HG02885 (cell line): Measurements from ENCODE around the gene CNST.
"Not testable (repeated sequence)": the region's sequence is repeated elsewhere in the genome, so short reads cannot be mapped to it uniquely, and the experiment has no call there.

ENCODE experiments used
- ATAC-seq: cut with Tn5 transposase; IDR thresholded peaks from one replicate; pipeline ENCODE4 v1.9.1; 2021; ENCODE audit warnings: mild to moderate bottlenecking; ENCODE audit not compliant: unreplicated experiment, poor library complexity

CNST gene

DNA sequence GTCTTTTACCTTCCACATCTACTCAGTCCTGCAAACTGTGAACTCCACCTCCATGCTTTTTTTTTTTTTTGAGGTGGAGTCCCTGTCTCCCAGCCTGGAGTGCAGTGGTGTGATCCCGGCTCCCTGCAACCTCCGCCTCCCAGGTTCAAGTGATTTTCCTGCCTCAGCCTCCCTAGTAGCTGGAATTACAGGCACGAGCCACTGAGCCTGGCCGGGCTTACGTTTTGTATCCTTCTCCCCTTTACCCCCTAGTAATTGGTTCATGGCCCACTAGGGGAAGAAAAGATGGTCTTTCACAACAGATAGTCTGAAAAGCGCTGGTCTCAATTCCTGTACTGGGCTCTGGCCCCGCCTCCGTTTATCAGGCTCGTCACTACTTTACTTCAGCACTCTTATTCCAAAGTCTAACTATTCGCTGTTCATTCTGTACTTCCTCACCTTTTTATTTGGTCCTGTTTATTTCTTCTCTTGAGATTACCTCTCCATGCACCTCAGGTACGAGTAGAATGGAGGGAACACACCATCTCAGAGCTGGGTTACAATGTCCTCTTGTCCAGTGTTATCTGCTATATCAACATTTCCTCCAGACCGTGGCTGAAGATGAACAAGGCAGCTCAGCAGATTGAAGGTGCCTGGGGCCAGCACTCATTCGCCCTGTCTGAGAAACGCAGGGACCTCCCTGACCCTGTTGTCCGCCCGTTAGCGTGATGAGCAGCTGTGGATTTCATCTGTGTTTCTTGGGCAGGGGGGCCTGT lies 16.2 kb downstream of the CNST start:
- ATAC-seq: no peak

DNA sequence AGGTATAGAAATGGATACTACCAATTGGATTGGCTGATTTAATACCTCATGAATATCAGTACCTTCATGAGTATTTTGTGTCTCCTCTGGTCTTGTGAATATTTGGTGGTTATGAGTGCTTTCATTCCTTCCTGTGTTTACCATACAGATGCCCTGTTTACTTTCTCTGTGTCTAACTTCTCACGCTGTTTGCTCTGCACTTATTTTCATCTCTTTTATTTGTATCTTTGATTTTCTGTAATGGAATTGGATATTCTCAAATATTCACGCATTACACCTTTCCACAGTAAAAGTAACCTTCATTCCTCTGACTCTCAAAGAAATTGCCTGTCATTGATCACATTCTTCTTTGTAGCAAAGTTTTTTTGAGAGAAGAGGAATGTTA lies 16.8 kb downstream of the CNST start:
- no peak for ATAC-seq

DNA sequence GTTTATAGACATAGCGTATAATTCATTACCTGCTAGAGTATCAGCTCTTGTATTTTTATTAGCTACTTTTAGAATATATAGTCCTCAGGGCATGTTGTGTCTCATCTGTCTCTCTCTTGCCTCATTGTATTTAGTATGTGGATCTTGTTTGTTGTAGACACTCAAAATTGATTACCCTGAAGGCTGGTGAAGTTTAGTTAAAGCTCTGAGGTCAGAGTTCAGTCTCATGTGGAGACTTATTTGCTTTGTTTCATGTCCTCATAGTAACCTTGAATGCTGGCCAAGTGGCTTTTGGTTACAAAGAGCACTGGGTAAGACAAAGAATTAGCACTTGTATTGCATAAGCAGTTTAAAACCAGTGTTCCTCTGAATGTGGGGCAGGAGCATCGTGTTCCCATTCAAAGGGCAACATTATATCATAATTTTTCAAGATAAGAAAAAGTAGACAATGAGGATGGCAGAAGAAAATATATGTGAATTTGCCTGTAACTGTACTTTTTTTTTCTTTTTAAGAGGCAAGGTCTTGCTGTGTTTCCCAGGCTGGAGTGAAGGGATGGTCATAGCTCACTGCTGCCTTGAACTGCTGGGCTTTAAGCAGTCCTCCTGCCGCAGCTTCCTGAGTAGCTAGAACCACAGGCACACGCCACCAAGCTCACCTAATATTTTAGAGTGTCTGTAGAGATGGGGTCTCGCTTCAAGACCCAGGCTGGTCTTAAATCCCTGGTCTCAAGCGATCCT lies 17.4 kb downstream of the CNST start:
- ATAC-seq: no peak

DNA sequence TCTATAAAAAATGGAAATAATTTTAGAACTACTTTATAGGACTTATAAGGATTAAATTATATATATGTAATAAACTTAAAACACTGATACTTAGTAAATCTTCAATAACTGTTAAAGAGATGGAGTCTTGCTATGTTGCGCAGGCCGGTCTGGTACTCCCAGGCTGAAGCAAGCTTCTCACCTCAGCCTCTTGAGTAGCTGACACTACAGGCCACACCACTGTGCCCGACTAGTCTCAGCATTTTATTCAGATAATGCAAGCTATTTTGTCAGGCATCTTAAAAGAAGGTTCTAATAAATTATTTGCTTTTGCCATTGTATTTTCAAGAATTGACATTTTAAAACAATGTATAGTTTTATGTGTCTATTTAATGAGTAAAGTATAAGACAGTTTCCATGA lies 20.8 kb downstream of the CNST start:
- no peak for ATAC-seq

DNA sequence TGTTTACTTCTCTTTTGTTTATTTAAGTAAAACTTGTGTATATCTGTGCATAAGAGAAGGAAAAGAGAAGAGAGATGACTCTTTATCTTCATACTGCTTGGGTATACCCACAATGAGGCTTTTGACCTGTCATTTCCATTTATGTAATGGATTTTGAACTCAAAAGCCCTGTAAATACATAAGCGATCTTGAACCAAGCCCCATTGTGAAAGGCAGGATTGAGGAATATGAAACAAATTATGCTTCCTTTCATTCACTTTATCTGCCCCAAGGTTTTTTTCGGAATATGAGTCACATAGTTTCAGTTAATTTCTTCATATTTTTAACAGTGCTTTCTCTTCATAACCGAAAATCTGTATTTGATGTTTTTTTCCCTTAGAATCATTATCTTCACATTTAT lies 21.4 kb downstream of the CNST start:
- ATAC-seq: no peak

DNA sequence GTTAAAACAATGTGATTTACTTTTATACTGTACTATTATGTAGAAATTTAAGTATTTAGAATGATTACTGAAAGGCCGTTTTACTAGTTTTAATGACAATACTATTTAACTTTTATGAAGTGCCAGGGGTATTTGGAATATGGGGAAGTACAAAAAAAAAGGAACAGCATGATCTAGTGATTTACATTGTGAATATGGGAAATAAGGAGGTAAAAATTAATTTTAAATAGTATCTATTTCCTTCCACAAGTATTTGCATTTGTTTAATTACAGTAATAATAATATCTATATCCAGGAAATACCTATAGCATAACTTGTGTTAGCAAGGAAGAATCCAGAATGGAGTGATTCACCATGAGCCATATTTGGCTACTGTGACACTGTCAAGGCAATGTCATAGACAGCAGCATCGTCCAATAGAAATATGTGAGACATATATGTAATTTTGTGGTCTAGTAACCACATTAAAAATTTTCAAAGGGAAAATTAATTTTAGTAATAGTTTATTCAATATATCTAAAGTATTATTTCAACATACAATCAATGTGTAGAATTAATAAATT lies 22.0 kb downstream of the CNST start:
- no peak for ATAC-seq

DNA sequence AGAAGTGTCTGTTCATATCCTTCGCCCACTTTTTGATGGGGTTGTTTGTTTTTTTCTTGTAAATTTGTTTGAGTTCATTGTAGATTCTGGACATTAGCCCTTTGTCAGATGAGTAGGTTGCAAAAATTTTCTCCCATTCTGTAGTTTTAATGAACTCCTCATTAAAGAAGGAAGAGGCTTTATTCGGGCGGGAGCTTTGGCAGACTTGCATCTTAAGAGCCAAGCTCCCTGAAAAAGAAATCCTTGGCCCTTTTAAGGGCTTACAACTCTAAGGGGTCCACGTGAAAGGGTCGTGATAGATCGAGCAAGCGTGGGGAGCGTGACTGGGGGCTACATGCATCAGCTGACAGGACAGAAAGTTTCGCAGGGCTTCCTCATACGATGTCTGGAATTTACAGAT lies 23.7 kb downstream of the CNST start:
- ATAC-seq: not testable (repeated sequence)

DNA sequence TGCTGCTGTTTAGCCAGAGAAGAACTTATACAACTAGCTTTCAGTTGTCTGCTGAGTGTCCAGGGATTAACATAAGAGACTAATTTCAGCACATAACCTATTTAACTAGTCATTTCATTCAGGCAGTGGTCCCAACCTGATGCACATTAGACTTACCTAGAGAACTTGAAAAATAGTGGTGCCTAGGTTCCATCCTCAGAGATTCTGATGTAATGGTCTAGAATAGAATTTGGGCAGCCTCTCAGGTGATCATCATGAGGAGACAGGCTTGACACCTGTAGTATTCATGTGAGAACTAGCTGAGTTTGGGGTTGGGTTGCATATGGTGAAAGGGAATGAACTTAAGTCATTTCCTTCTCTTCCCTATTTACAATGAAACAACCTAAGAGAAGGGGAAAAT lies 24.8 kb downstream of the CNST start:
- peak; percentile 39 for ATAC-seq

DNA sequence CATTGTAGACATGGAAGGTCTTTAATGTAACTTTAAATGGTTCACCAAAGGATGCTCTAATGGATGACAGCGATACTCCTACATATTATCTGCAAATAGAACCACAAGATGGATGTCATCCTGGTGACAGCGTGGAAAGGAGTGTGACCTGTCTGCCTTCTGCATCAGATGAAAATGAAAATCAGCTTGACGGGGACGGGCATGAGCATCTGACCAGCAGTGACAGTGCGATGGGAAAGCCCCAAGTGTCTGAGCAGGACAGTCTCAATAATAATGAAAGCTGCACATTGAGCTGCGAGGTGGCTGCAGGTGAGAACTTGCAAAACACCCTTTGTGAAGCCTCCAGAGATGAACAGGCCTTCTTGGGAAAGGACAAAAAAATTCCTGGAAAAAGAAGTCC lies 25.2 kb downstream of the CNST start:
- ATAC-seq: peak; percentile 96

DNA sequence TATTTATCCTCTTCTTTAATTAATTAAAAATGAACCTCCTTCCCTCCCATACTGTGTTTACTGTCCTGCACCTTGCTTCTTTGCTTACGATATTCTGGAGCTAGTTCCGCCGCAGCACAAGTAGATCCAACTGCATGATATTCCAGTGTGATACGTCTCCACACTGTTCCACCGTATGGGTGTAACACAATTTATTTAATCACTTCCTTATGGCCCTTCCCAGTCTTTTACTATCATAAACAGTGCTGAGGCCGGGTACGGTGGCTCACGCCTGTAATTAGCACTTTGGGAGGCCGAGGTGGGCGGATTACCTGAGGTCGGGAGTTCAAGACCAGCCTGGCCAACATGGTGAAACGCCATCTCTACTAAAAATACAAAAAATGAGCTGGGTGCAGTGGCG lies 25.7 kb downstream of the CNST start:
- no peak for ATAC-seq

DNA sequence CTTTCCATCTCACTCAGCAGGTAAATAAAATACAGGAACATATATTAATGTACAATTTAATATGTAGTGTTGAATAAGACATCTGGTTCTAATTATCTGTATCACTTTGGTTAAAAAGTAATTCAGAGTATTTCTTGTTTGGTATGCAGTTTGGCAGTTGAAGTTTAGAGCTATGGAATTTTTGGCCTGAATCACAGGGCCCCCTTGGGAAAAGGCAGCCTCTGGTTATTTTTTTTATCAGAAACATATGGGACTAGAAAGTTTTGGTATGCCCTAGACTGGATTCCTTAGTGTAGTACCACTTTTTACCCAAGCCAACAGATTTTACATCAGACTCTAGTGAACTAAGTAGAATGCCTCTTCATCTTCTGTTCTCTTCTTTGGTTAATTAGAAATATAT lies 26.4 kb downstream of the CNST start:
- no peak for ATAC-seq

DNA sequence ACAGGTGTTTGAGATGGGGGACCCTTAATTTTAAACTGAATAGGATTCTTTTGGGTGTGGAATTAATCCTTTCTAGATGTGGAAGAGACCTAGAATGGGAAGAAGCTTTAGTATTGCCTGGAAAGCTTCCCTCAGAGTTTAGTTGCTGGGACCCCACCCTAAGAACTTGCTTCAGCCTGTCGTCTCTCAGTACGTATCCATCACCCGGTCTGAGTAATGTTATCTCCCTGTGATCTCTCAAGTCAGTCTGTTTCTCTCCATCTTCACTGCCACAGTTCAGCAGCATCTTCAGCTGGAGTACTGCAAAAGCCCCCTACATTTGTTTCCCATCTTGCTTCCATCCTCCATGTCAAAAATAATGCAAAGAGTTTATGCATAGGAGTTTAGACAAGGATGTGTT lies 28.9 kb downstream of the CNST start:
- no peak for ATAC-seq

DNA sequence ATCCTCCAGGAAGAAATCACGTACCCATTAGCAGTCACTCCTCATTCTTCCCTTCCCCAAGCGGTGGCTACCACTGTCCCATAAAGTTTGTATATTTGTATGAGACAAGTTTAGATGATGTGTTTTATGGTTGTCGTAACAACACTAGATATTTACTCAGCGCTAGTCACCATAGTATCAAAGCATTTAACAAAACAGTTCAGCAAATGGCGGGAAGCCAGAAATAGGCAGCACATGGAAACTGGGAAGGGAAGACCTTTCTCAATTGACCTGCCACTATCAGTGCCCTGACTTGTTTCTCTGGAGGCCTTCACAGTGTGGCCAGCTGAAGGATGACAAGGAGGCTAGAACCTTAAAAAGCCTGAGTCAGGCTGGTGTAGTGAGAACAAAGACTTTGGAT lies 31.1 kb downstream of the CNST start:
- ATAC-seq: no peak

DNA sequence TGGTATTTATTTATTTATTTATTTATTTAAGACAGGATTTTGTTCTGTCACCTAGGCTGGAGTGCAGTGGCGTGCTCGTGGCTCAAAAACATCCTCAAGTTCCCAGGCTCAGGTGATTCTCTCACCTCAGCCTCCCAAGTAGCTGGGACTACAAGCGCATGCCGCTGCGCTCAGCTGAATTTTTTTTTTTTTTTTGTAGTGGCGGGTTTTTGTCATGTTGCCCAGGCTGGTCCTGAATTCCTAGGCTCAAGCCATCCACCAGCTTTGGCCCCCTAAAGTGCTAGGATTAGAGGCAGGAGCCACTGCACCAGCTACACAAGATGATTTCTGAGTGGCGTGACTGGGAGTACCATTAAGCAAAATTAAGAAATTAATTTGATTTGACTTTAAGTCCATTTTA lies 31.7 kb downstream of the CNST start:
- no peak for ATAC-seq

DNA sequence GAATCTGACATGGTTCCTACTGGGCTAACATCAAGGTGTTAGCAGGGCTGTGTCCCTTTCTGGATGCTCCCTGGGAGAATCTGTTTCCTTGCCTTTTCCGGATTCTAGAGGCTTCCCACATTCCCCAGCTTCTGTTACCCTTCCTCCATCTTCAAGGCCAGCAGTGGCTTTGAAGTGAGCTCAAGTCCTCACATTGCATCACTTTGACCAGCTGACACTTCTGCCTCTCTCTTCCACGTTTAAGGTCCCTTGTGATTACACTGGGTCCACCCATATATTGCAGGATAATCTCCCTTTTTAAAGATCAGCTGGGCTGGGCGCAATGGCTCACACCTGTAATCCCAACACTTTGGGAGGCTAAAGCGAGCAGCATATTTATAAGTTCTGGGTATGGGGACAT lies 33.1 kb downstream of the CNST start:
- no peak for ATAC-seq

DNA sequence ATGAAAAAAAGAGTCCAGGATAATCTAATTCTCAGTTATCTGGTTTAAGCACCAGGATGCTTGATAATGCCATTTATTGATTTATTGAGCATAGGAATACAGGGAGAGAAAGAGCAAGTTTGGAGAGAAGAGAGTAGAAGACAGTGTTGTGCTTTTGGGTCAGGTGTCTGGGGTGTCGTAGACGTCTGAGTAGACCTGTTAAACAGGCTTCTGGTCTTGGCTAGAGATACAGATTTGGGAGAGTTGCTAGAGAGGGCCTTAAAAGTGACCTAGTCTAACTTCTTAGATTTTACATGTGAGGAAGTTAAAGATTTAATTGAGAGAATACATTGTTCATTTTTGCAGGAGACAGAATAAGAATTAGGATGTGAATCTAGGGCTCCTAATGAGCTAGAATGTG lies 34.3 kb downstream of the CNST start:
- ATAC-seq: no peak

DNA sequence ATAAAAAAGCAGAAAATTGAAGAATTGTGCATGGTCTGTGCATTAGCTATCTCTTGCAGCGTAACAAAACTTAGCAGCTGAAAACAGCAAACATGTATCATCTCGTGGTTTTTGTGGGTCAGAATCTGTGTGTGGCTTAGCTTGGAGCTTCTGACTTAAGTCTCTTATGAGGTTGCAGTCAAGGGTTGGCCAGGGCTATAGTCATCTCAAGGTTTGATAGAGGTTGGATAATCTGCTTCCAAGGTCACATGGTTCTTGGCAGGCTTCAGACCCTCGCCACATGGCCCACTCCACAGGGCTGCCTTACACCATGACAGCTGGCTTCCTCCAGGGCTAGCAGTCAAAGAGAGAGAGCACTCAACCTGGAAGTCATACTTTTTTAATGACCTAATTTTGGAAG lies 35.9 kb downstream of the CNST start:
- no peak for ATAC-seq

DNA sequence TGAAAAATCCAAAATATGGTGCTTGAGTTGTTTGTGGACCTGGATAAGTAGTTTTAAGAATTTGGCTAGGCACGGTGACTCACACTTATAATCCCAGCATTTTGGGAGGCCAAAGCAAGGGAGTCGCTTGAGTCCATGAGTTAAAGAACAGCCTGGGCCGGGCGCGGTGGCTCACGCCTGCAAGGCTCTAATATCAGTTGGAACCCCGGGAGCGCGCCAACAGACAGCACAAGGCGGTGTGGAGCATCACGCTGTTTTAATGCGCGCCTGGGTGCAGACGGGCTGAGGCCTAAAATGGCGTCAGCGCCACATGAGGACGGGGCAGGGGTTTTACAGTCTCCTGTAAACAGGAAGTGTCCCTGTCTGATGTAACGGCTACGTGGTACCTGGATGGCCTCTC lies 39.0 kb downstream of the CNST start:
- ATAC-seq: not testable (repeated sequence)

DNA sequence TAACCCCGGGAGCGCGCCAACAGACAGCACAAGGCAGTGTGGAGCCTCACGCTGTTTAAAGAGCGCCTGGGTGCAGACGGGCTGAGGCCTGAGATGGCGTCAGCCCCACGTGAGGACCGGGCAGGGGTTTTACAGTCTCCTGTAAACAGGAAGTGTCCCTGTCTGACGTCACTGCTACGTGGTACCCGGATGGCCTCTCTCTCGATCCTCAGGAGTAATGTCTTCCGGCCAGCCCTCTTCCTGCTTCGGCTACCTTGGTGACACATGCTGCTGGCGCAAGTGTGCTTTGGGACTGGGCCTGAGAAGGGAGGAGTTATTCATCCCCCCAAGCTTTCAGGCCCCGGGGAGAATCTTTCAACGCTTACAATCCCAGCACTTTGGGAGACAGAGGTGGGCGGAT lies 41.2 kb downstream of the CNST start:
- ATAC-seq: no peak

DNA sequence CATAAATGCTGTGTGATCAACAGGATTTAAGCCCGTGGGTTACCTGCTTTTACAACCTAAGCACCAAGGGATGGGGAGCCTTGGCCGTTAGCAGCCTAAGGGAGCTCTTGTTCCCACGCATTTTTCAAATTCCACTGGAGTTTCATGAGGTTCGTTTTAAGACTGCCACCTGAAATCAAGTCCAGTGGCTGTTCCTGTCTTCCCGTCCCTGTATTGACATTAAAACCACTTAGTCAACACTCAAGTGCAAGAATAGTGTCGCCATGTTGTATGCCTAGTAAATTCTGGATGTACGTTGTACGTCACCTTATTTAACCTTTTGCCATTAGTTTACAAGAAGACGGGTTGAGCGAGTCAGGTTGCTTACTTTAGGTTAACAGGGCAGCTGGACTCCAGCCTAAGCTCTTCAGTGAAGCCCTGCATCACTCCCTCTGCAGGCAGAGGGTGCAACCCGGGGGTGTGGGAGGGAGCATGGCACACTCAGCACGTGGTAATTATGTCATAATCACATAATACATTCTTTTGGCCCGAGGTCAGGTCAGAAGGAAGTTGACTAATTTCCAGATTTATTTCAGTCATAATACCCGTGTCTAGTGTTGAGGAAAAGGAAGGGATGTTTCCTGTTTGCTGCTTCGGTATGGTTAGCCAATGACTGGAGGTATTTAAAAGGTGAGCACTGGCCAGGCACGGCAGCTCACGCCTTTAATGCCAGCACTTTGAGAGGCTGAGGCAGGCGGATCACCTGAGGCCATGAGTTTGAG lies 42.5 kb downstream of the CNST start:
- ATAC-seq: peak; percentile 74

DNA sequence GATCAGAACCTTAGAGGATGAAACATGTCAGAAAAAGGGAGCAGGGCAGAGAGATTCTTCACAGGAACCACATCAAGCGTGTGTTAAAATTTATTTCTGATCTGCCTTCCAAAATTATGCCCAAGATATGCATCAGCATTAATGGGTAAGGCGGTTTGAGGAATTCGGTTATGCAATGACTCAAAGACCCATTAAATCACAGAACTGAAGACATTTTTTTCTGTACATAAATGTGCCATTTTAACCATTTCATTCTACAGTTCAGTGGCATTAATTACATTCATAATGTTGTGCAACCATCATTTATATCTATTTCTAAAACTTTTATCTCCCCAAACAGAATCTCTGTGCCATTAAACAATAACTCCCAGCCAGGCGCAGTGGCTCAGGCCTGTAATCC lies 43.4 kb downstream of the CNST start:
- ATAC-seq: no peak
